CD14-positive monocyte (primary cell): ENCODE measurements around the gene SV2B. TPM values are rescaled to one million over a fixed set of nuclear protein-coding genes. Genes with fewer than 3 reads are reported as not detected.

ENCODE experiments used
- DNase-seq, 3 donors: peaks; one replicate each; pipeline ENCODE4 v3.0.0-alpha.2; 2011 to 2022
- H2AFZ ChIP-seq: 2 replicates; pipeline ENCODE4 v1.6.0; 2012; ENCODE audit warnings: mild to moderate bottlenecking, low read depth, low read length, inconsistent platforms; ENCODE audit not compliant: insufficient read depth, poor library complexity, severe bottlenecking
- H3K27ac ChIP-seq, 2 donors: 1 replicate in 1 of 2; 2 replicates in 1 of 2; pipeline ENCODE4 v1.5.1; 2012 to 2013; ENCODE audit warnings: low read length in 2 of 2, control low read depth in 1 of 2, inconsistent platforms in 1 of 2, low read depth in 1 of 2, mild to moderate bottlenecking in 1 of 2
- H3K27me3 ChIP-seq, 2 donors: one replicate each; pipeline versions ENCODE4 v1.6.0 to v1.6.1; 2011 to 2013; ENCODE audit warnings: low read length in 2 of 2; ENCODE audit not compliant: control insufficient read depth in 2 of 2, insufficient read depth in 2 of 2
- H3K36me3 ChIP-seq, 2 donors: replicated peaks in 1 of 2; 1 replicate in 1 of 2; 2 replicates in 1 of 2; pipeline versions ENCODE4 v1.5.1 to v1.6.1; 2012 to 2013; ENCODE audit warnings: low read length in 2 of 2, control low read depth in 1 of 2, inconsistent platforms in 1 of 2, mild to moderate bottlenecking in 1 of 2; ENCODE audit not compliant: insufficient read depth in 2 of 2, control insufficient read depth in 1 of 2
- H3K4me1 ChIP-seq, 2 donors: 1 replicate in 1 of 2; 2 replicates in 1 of 2; pipeline versions ENCODE4 v1.5.1 to v1.6.1; 2012 to 2013; ENCODE audit warnings: low read length in 2 of 2, control low read depth in 1 of 2, inconsistent platforms in 1 of 2, mild to moderate bottlenecking in 1 of 2, moderate library complexity in 1 of 2; ENCODE audit not compliant: insufficient read depth in 2 of 2, control insufficient read depth in 1 of 2
- H3K4me2 ChIP-seq: replicated peaks from 2 replicates; pipeline ENCODE3; 2012; ENCODE audit warnings: low read length, moderate library complexity, mild to moderate bottlenecking; ENCODE audit not compliant: poor library complexity, severe bottlenecking; ENCODE audit errors: extremely low read depth
- H3K4me3 ChIP-seq, 3 experiments: fragments of 200-600 bp in 1 of 3; sonication (generic) in 1 of 3; replicated peaks in 1 of 3; 1 replicate in 2 of 3; 2 replicates in 1 of 3; pipeline ENCODE4 v1.5.1; 2011 to 2013; ENCODE audit warnings: low read length in 3 of 3, mild to moderate bottlenecking in 3 of 3, control low read depth in 2 of 3, low read depth in 2 of 3, inconsistent platforms in 1 of 3, moderate library complexity in 1 of 3
- H3K79me2 ChIP-seq: 2 replicates; pipeline ENCODE4 v1.6.0; 2012; ENCODE audit warnings: mild to moderate bottlenecking, control low read depth, inconsistent platforms, low read length, moderate library complexity; ENCODE audit not compliant: insufficient read depth
- H3K9ac ChIP-seq: 2 replicates; pipeline ENCODE4 v1.6.0; 2017; ENCODE audit warnings: low read length, mild to moderate bottlenecking; ENCODE audit not compliant: insufficient read depth, poor library complexity, severe bottlenecking
- H3K9me3 ChIP-seq, 2 donors: replicated peaks in 1 of 2; 1 replicate in 1 of 2; 2 replicates in 1 of 2; pipeline versions ENCODE4 v1.5.1 to v1.6.1; 2012 to 2013; ENCODE audit warnings: low read length in 2 of 2, control low read depth in 1 of 2; ENCODE audit not compliant: control insufficient read depth in 1 of 2, insufficient read depth in 1 of 2
- H4K20me1 ChIP-seq: 2 replicates; pipeline ENCODE4 v1.6.0; 2012; ENCODE audit warnings: mild to moderate bottlenecking, low read length, control low read depth, moderate library complexity; ENCODE audit not compliant: insufficient read depth
- H3K27ac Mint-ChIP-seq, 7 donors: one replicate each; pipeline ENCODE4 v1.8.0; 2020; ENCODE audit warnings: mild to moderate bottlenecking in 7 of 7, mixed read lengths in 7 of 7, moderate library complexity in 6 of 7, inconsistent platforms in 2 of 7
- H3K27me3 Mint-ChIP-seq, 3 donors: one replicate each; pipeline ENCODE4 v1.8.0; 2021 to 2022; ENCODE audit warnings: low read depth in 3 of 3, mild to moderate bottlenecking in 3 of 3, mixed read lengths in 3 of 3, moderate library complexity in 3 of 3, inconsistent platforms in 1 of 3
- H3K36me3 Mint-ChIP-seq, 2 donors: one replicate each; pipeline ENCODE4 v1.8.0; 2020; ENCODE audit warnings: mixed read lengths in 2 of 2, inconsistent platforms in 1 of 2, mild to moderate bottlenecking in 1 of 2
- H3K4me1 Mint-ChIP-seq: one replicate; pipeline ENCODE4 v1.8.0; 2020; ENCODE audit warnings: mild to moderate bottlenecking, mixed read lengths
- H3K4me3 Mint-ChIP-seq, 2 donors: one replicate each; pipeline ENCODE4 v1.8.0; 2020; ENCODE audit warnings: mild to moderate bottlenecking in 2 of 2, mixed read lengths in 2 of 2, moderate library complexity in 1 of 2
- H3K9me3 Mint-ChIP-seq, 7 donors: one replicate each; pipeline ENCODE4 v1.8.0; 2020 to 2022; ENCODE audit warnings: mixed read lengths in 7 of 7, mild to moderate bottlenecking in 6 of 7, moderate library complexity in 6 of 7, inconsistent platforms in 2 of 7
- CTCF ChIP-seq: fragments of 200-600 bp; IDR thresholded peaks from one replicate; pipeline ENCODE4 v1.8.0; 2022; ENCODE audit warnings: antibody characterized with exemption, mild to moderate bottlenecking
- WGBS: methylation state at CpG from one replicate; pipeline ENCODE4 v1.1.5; 2013; ENCODE audit warnings: missing lambda C conversion rate; ENCODE audit not compliant: insufficient coverage; 5-methylcytosine and 5-hydroxymethylcytosine counted together
- intact Hi-C, 2 donors: fragments of 100-400 bp; cut with micrococcal nuclease; formaldehyde crosslinking; loops; one replicate each; pipeline versions ENCODE4 v1.15.0 to v1.15.1; 2023
- polyA plus RNA-seq, 3 donors: library from polyadenylated mRNA; depleted of rRNA in 1 of 3; unstranded in 2 of 3; stranded (reverse) in 1 of 3; fragments of 300-500 nt in 2 of 3; fragments of >200 nt in 1 of 3; fragmentation: Illumina TruSeq in 2 of 3; gene quantifications; 1 replicate in 2 of 3; 2 replicates in 1 of 3; pipeline ENCODE4 v1.2.3, GENCODE V29; 2012 to 2021

The SV2B gene
- polyA plus RNA-seq, 3 donors: not detected

GRCh38 chr15:91136386-91136923 is 36.4 kb downstream of the SV2B start:
- Histone ChIP-seq H3K79me2 (no peaks in the 10 kb centered on the region), H3K36me3 (no peaks in the 10 kb centered on the region), H4K20me1 (no peaks in the 10 kb centered on the region), H3K4me1 (no peaks in the 10 kb centered on the region), H3K9me3 (no peaks in the 10 kb centered on the region), H3K4me2 (no peak overlapping the region), H3K27ac (no peak overlapping the region), H3K4me3 (no peak overlapping the region), H2AFZ (no peak overlapping the region), H3K27me3 (peaks cover 0 to 5% of the 10 kb centered on the region in 2 donors), H3K9ac (no peak overlapping the region)
- Mint-ChIP-seq H3K36me3 (no peaks in the 10 kb centered on the region), H3K9me3 (peaks cover 0 to 4% (median 0%) of the 10 kb centered on the region in 7 donors), H3K27ac (peak overlapping the region in 1 of 7 donors; percentile 72), H3K27me3 (peaks cover 8 to 11% (median 10%) of the 10 kb centered on the region in 3 donors), H3K4me1 (no peaks in the 10 kb centered on the region), H3K4me3 (no peak overlapping the region)
- DNase-seq: no peak
- TF ChIP-seq CTCF: no peak
- WGBS: 88% methylated on average over 3 of the region's 9 CpGs
- intact Hi-C loops: no loop called here

GRCh38 chr15:91140601-91141000 is 40.5 kb downstream of the SV2B start:
- WGBS: no CpG with 5 or more reads among the region's 1 CpG
- TF ChIP-seq CTCF: no peak
- H4K20me1 ChIP-seq: no peaks in the 10 kb centered on the region
- H3K9ac ChIP-seq: no peak overlapping the region
- Mint-ChIP-seq H3K27me3 (peaks cover 11 to 17% (median 17%) of the 10 kb centered on the region in 3 donors), H3K9me3 (peaks cover 0 to 4% (median 0%) of the 10 kb centered on the region in 7 donors), H3K4me3 (no peak overlapping the region), H3K27ac (no peak overlapping the region), H3K4me1 (peaks cover 9% of the 10 kb centered on the region), H3K36me3 (no peaks in the 10 kb centered on the region)
- H3K4me3 ChIP-seq: no peak overlapping the region
- DNase-seq: no peak
- no peaks in the 10 kb centered on the region for H3K9me3 ChIP-seq
- H3K4me2 ChIP-seq: no peak overlapping the region
- H3K4me1 ChIP-seq: no peaks in the 10 kb centered on the region
- intact Hi-C loops: no loop called here
- no peaks in the 10 kb centered on the region for H3K79me2 ChIP-seq
- H3K27me3 ChIP-seq: peaks cover 0 to 5% of the 10 kb centered on the region in 2 donors
- H3K36me3 ChIP-seq: no peaks in the 10 kb centered on the region
- H2AFZ ChIP-seq: no peak overlapping the region
- H3K27ac ChIP-seq: no peak overlapping the region
